ENCODE data around the gene POU2F1.

POU2F1 gene

GRCh38 chr1:167263819-167264464 is 43.3 kb downstream of the POU2F1 start:
- Histone ChIP-seq H3K36me3 (ENCODE audit: control insufficient read depth, insufficient read depth, low read length) (no peaks in the 10 kb centered on the region), H3K27me3 (ENCODE audit: control insufficient read depth, insufficient read depth, low read length) (no peaks in the 10 kb centered on the region), H3K9me3 (ENCODE audit: control insufficient read depth, low read length) (no peaks in the 10 kb centered on the region), H3K4me1 (ENCODE audit: control insufficient read depth, insufficient read depth, low read length) (peaks cover 24% of the 10 kb centered on the region), H3K4me3 (ENCODE audit: low read length) (no peak overlapping the region), H3K9ac (ENCODE audit: low read length) (no peak overlapping the region)

- Histone ChIP-seq H3K9me3 (ENCODE audit: control insufficient read depth, low read length) (no peaks in the 10 kb centered on the region), H3K36me3 (ENCODE audit: control insufficient read depth, insufficient read depth, low read length) (no peaks in the 10 kb centered on the region), H3K4me3 (ENCODE audit: low read length) (no peak overlapping the region), H3K4me1 (ENCODE audit: control insufficient read depth, insufficient read depth, low read length) (peaks cover 18% of the 10 kb centered on the region), H3K27me3 (ENCODE audit: control insufficient read depth, insufficient read depth, low read length) (no peaks in the 10 kb centered on the region), H3K9ac (ENCODE audit: low read length) (no peak overlapping the region)
Measured at GRCh38 chr1:167266965-167267364, 46.3 kb downstream of the POU2F1 start.

GRCh38 chr1:167268347-167268787 is 47.7 kb downstream of the POU2F1 start:
- Histone ChIP-seq H3K27me3 (ENCODE audit: control insufficient read depth, insufficient read depth, low read length) (no peaks in the 10 kb centered on the region), H3K9ac (ENCODE audit: low read length) (no peak overlapping the region), H3K9me3 (ENCODE audit: control insufficient read depth, low read length) (no peaks in the 10 kb centered on the region), H3K4me3 (ENCODE audit: low read length) (no peak overlapping the region), H3K36me3 (ENCODE audit: control insufficient read depth, insufficient read depth, low read length) (no peaks in the 10 kb centered on the region), H3K4me1 (ENCODE audit: control insufficient read depth, insufficient read depth, low read length) (peaks cover 14% of the 10 kb centered on the region)

- Histone ChIP-seq H3K4me1 (ENCODE audit: control insufficient read depth, insufficient read depth, low read length) (peaks cover 11% of the 10 kb centered on the region), H3K36me3 (ENCODE audit: control insufficient read depth, insufficient read depth, low read length) (no peaks in the 10 kb centered on the region), H3K4me3 (ENCODE audit: low read length) (no peak overlapping the region), H3K27me3 (ENCODE audit: control insufficient read depth, insufficient read depth, low read length) (no peaks in the 10 kb centered on the region), H3K9ac (ENCODE audit: low read length) (no peak overlapping the region), H3K9me3 (ENCODE audit: control insufficient read depth, low read length) (no peaks in the 10 kb centered on the region)
Measured at GRCh38 chr1:167270349-167271092, 49.8 kb downstream of the POU2F1 start.

- Histone ChIP-seq H3K4me1 (ENCODE audit: control insufficient read depth, insufficient read depth, low read length) (peaks cover 9% of the 10 kb centered on the region), H3K27me3 (ENCODE audit: control insufficient read depth, insufficient read depth, low read length) (no peaks in the 10 kb centered on the region), H3K4me3 (ENCODE audit: low read length) (no peak overlapping the region), H3K9me3 (ENCODE audit: control insufficient read depth, low read length) (no peaks in the 10 kb centered on the region), H3K9ac (ENCODE audit: low read length) (no peak overlapping the region), H3K36me3 (ENCODE audit: control insufficient read depth, insufficient read depth, low read length) (no peaks in the 10 kb centered on the region)
Measured at GRCh38 chr1:167272369-167272957, 51.8 kb downstream of the POU2F1 start.

GRCh38 chr1:167273027-167273800 is 52.5 kb downstream of the POU2F1 start:
- Histone ChIP-seq H3K9me3 (ENCODE audit: control insufficient read depth, low read length) (no peaks in the 10 kb centered on the region), H3K4me1 (ENCODE audit: control insufficient read depth, insufficient read depth, low read length) (peaks cover 8% of the 10 kb centered on the region), H3K36me3 (ENCODE audit: control insufficient read depth, insufficient read depth, low read length) (no peaks in the 10 kb centered on the region), H3K4me3 (ENCODE audit: low read length) (no peak overlapping the region), H3K9ac (ENCODE audit: low read length) (no peak overlapping the region), H3K27me3 (ENCODE audit: control insufficient read depth, insufficient read depth, low read length) (no peaks in the 10 kb centered on the region)

- Histone ChIP-seq H3K4me3 (ENCODE audit: low read length) (no peak overlapping the region), H3K9me3 (ENCODE audit: control insufficient read depth, low read length) (no peaks in the 10 kb centered on the region), H3K9ac (ENCODE audit: low read length) (no peak overlapping the region), H3K36me3 (ENCODE audit: control insufficient read depth, insufficient read depth, low read length) (no peaks in the 10 kb centered on the region), H3K27me3 (ENCODE audit: control insufficient read depth, insufficient read depth, low read length) (no peaks in the 10 kb centered on the region), H3K4me1 (ENCODE audit: control insufficient read depth, insufficient read depth, low read length) (peaks cover 4% of the 10 kb centered on the region)
Measured at GRCh38 chr1:167274061-167274460, 53.4 kb downstream of the POU2F1 start.

GRCh38 chr1:167276969-167277368 is 56.3 kb downstream of the POU2F1 start:
- Histone ChIP-seq H3K9me3 (ENCODE audit: control insufficient read depth, low read length) (no peaks in the 10 kb centered on the region), H3K27me3 (ENCODE audit: control insufficient read depth, insufficient read depth, low read length) (no peaks in the 10 kb centered on the region), H3K9ac (ENCODE audit: low read length) (no peak overlapping the region), H3K4me3 (ENCODE audit: low read length) (no peak overlapping the region), H3K4me1 (ENCODE audit: control insufficient read depth, insufficient read depth, low read length) (peaks cover 4% of the 10 kb centered on the region), H3K36me3 (ENCODE audit: control insufficient read depth, insufficient read depth, low read length) (no peaks in the 10 kb centered on the region)

GRCh38 chr1:167278497-167278896 is 57.8 kb downstream of the POU2F1 start:
- Histone ChIP-seq H3K9me3 (ENCODE audit: control insufficient read depth, low read length) (no peaks in the 10 kb centered on the region), H3K4me3 (ENCODE audit: low read length) (no peak overlapping the region), H3K36me3 (ENCODE audit: control insufficient read depth, insufficient read depth, low read length) (no peaks in the 10 kb centered on the region), H3K9ac (ENCODE audit: low read length) (no peak overlapping the region), H3K4me1 (ENCODE audit: control insufficient read depth, insufficient read depth, low read length) (peaks cover 2% of the 10 kb centered on the region), H3K27me3 (ENCODE audit: control insufficient read depth, insufficient read depth, low read length) (no peaks in the 10 kb centered on the region)

GRCh38 chr1:167280912-167281311 is 60.2 kb downstream of the POU2F1 start:
- Histone ChIP-seq H3K9ac (ENCODE audit: low read length) (no peak overlapping the region), H3K27me3 (ENCODE audit: control insufficient read depth, insufficient read depth, low read length) (no peaks in the 10 kb centered on the region), H3K4me3 (ENCODE audit: low read length) (no peak overlapping the region), H3K4me1 (ENCODE audit: control insufficient read depth, insufficient read depth, low read length) (no peaks in the 10 kb centered on the region), H3K9me3 (ENCODE audit: control insufficient read depth, low read length) (no peaks in the 10 kb centered on the region), H3K36me3 (ENCODE audit: control insufficient read depth, insufficient read depth, low read length) (no peaks in the 10 kb centered on the region)

- H3K9me3 ChIP-seq (ENCODE audit: control insufficient read depth, low read length): no peaks in the 10 kb centered on the region
- H3K36me3 ChIP-seq (ENCODE audit: control insufficient read depth, insufficient read depth, low read length): no peaks in the 10 kb centered on the region
- H3K4me1 ChIP-seq (ENCODE audit: control insufficient read depth, insufficient read depth, low read length): peaks cover 8% of the 10 kb centered on the region
- H3K27me3 ChIP-seq (ENCODE audit: control insufficient read depth, insufficient read depth, low read length): no peaks in the 10 kb centered on the region
- no peak overlapping the region for H3K9ac ChIP-seq (ENCODE audit: low read length)
- no peak overlapping the region for H3K4me3 ChIP-seq (ENCODE audit: low read length)
Measured at GRCh38 chr1:167288390-167289074, 67.8 kb downstream of the POU2F1 start.

Data from mucosa of stomach (tissue), 1 donor.